ENCODE measurements around the gene CDH23. TPM values are rescaled to one million over a fixed set of nuclear protein-coding genes. Genes with fewer than 3 reads are reported as not detected.

CDH23 gene
- polyA plus RNA-seq, 1 donor (not counting 4 experiments of a cell fraction or from before 2014, with no cell fraction given): 0.01 TPM

- DNase-seq (ENCODE audit: low read depth, low spot score): no peak
- no peak for TF ChIP-seq EZH2 (IDR thresholded peaks at IDR 0.05; ENCODE audit: low read length)
- no peak for TF ChIP-seq CTCF (optimal IDR thresholded peaks at IDR 0.05 in 1 of 3, IDR thresholded peaks at IDR 0.05 in 1 of 3, conservative IDR thresholded peaks at IDR 0.05 in 1 of 3; ENCODE audit: extremely low read depth in 1 of 3, insufficient read depth in 2 of 3, low read length in 3 of 3)
Measured at GRCh38 chr10:71564194-71564820, 167.6 kb downstream of the CDH23 start.

GRCh38 chr10:71565284-71566000, 168.7 kb downstream of the CDH23 start:
- TF ChIP-seq EZH2 (IDR thresholded peaks at IDR 0.05; ENCODE audit: low read length): no peak
- TF ChIP-seq CTCF (optimal IDR thresholded peaks at IDR 0.05 in 1 of 3, IDR thresholded peaks at IDR 0.05 in 1 of 3, conservative IDR thresholded peaks at IDR 0.05 in 1 of 3; ENCODE audit: extremely low read depth in 1 of 3, insufficient read depth in 2 of 3, low read length in 3 of 3): no peak
- no peak overlapping the region for H3K27ac ChIP-seq (ENCODE audit: control insufficient read depth, insufficient read depth, low read length)
- H3K4me1 ChIP-seq (ENCODE audit: control insufficient read depth, extremely low read depth, insufficient read depth, low read length): no peaks in the 10 kb centered on the region
- H3K27me3 ChIP-seq (ENCODE audit: control insufficient read depth, extremely low read depth, insufficient read depth, low read length): peaks cover 27% of the 10 kb centered on the region
- no peaks in the 10 kb centered on the region for H3K36me3 ChIP-seq (ENCODE audit: control insufficient read depth in 2 of 2, extremely low read depth in 1 of 2, insufficient read depth in 2 of 2, low read length in 2 of 2)
- H3K4me2 ChIP-seq (ENCODE audit: control insufficient read depth, extremely low read depth, insufficient read depth, low read depth, low read length): no peak overlapping the region
- FAIRE-seq (no peak), DNase-seq (ENCODE audit: low read depth, low spot score) (no peak)
- no peaks in the 10 kb centered on the region for H3K79me2 ChIP-seq (ENCODE audit: control insufficient read depth, insufficient read depth, low read length)
- H3K9ac ChIP-seq (ENCODE audit: control insufficient read depth, extremely low read depth, insufficient read depth, low read length): no peak overlapping the region
- no peak overlapping the region for H2AFZ ChIP-seq (ENCODE audit: control insufficient read depth, low read length)
- no peaks in the 10 kb centered on the region for H3K9me3 ChIP-seq (ENCODE audit: control insufficient read depth, low read depth, low read length)
- no peaks in the 10 kb centered on the region for H3K9me1 ChIP-seq (ENCODE audit: control insufficient read depth, extremely low read depth, insufficient read depth, low read length)
- H4K20me1 ChIP-seq (ENCODE audit: control insufficient read depth, extremely low read depth, insufficient read depth, low read length): no peaks in the 10 kb centered on the region
- dilution Hi-C loops (cut with MboI; ENCODE audit: extremely low pct_ligation_motif_present, low sequenced_read_pairs): no loop called here
- H3K4me3 ChIP-seq (ENCODE audit: control insufficient read depth in 2 of 3, extremely low read depth in 1 of 3, insufficient read depth in 2 of 3, low read depth in 1 of 3, low read length in 3 of 3): no peak overlapping the region

More at GRCh38 chr10:71564194-71564820, 167.6 kb downstream of the CDH23 start:
- Histone ChIP-seq H3K4me2 (ENCODE audit: control insufficient read depth, extremely low read depth, insufficient read depth, low read depth, low read length) (no peak overlapping the region), H3K9me3 (ENCODE audit: control insufficient read depth, low read depth, low read length) (no peaks in the 10 kb centered on the region), H3K36me3 (ENCODE audit: control insufficient read depth in 2 of 2, extremely low read depth in 1 of 2, insufficient read depth in 2 of 2, low read length in 2 of 2) (no peaks in the 10 kb centered on the region), H3K9me1 (ENCODE audit: control insufficient read depth, extremely low read depth, insufficient read depth, low read length) (no peaks in the 10 kb centered on the region), H3K27me3 (ENCODE audit: control insufficient read depth, extremely low read depth, insufficient read depth, low read length) (peaks cover 33% of the 10 kb centered on the region), H3K79me2 (ENCODE audit: control insufficient read depth, insufficient read depth, low read length) (no peaks in the 10 kb centered on the region), H3K27ac (ENCODE audit: control insufficient read depth, insufficient read depth, low read length) (no peak overlapping the region), H3K4me3 (ENCODE audit: control insufficient read depth in 2 of 3, extremely low read depth in 1 of 3, insufficient read depth in 2 of 3, low read depth in 1 of 3, low read length in 3 of 3) (no peak overlapping the region), H3K4me1 (ENCODE audit: control insufficient read depth, extremely low read depth, insufficient read depth, low read length) (no peaks in the 10 kb centered on the region), H4K20me1 (ENCODE audit: control insufficient read depth, extremely low read depth, insufficient read depth, low read length) (no peaks in the 10 kb centered on the region), H2AFZ (ENCODE audit: control insufficient read depth, low read length) (no peak overlapping the region), H3K9ac (ENCODE audit: control insufficient read depth, extremely low read depth, insufficient read depth, low read length) (no peak overlapping the region)
- dilution Hi-C loops (cut with MboI; ENCODE audit: extremely low pct_ligation_motif_present, low sequenced_read_pairs): no loop called here
- FAIRE-seq: no peak
